ENCODE results near the gene TAOK1. TPM values are rescaled to one million over a fixed set of nuclear protein-coding genes. Genes with fewer than 3 reads are reported as not detected.

The TAOK1 gene
- total and polyA plus RNA-seq, 2 of the 13 experiments (the other 11 are each of a cell fraction or from before 2014, with no cell fraction given) = 14.1 to 23.0 TPM

- TF ChIP-seq ZNF142 (CRISPR knock-in tag; IDR thresholded peaks at IDR 0.05) (no peak), ZBED4 (CRISPR knock-in tag; IDR thresholded peaks at IDR 0.05; ENCODE audit: borderline replicate concordance) (peak; percentile 21), ZNF503 (CRISPR knock-in tag; IDR thresholded peaks at IDR 0.05) (no peak), KMT2A (CRISPR knock-in tag; IDR thresholded peaks at IDR 0.05) (peak; percentile 77), ZNF446 (CRISPR knock-in tag; IDR thresholded peaks at IDR 0.05) (no peak), ATF4 (CRISPR knock-in tag; IDR thresholded peaks at IDR 0.05) (no peak; a peak in 2 of 4 replicates), ZBTB4 (CRISPR knock-in tag; IDR thresholded peaks at IDR 0.05; ENCODE audit: borderline replicate concordance) (no peak), TCF7L2 (IDR thresholded peaks at IDR 0.05; ENCODE audit: low read depth, low read length) (no peak), ARNT (IDR thresholded peaks at IDR 0.05) (no peak), ZNF773 (CRISPR knock-in tag; IDR thresholded peaks at IDR 0.05; ENCODE audit: borderline replicate concordance) (no peak)
Observed at GRCh38 chr17:29389982-29390850, at the start of gene TAOK1 (continued).

Data from HepG2 (cell line).